K562 (cell line): Measurements from ENCODE around the gene AKT1S1. TPM values are rescaled to one million over a fixed set of nuclear protein-coding genes. Genes with fewer than 3 reads are reported as not detected.
A peak's percentile ranks its signal among the peaks of the same experiment; 100 is the strongest.

ENCODE experiments used
- E2F4 ChIP-seq: sonication (generic); formaldehyde crosslinking; IDR thresholded peaks from 2 replicates; pipeline ENCODE4 v1.8.0; 2022; ENCODE audit warnings: mild to moderate bottlenecking, low read depth, missing genetic modification reagents
- FOXK2 ChIP-seq, 2 experiments: fragments of 450-650 bp; IDR thresholded peaks in 1 of 2; conservative IDR thresholded peaks in 1 of 2; 2 replicates each; pipeline ENCODE4 v1.6.1; 2016; ENCODE audit warnings: low read depth in 2 of 2, mild to moderate bottlenecking in 1 of 2
- IRF9 ChIP-seq: fragments of 450-650 bp; IDR thresholded peaks from 2 replicates; pipeline ENCODE4 v1.6.1; 2016; ENCODE audit warnings: missing biosample characterization, missing genetic modification characterization
- JUN ChIP-seq, 2 experiments: sonication (generic) in 1 of 2; formaldehyde crosslinking in 1 of 2; IDR thresholded peaks; 2 replicates each; pipeline versions ENCODE4 v1.6.1 to v1.8.0; 2012 to 2022; ENCODE audit warnings: borderline replicate concordance in 2 of 2, mild to moderate bottlenecking in 2 of 2, improper control_type of control experiment in 1 of 2, low read depth in 1 of 2, low read length in 1 of 2, missing genetic modification reagents in 1 of 2
- JUND ChIP-seq, 2 experiments: IDR thresholded peaks; 2 replicates in 1 of 2; 3 replicates in 1 of 2; pipeline ENCODE4 v1.6.1; 2011; ENCODE audit warnings: borderline replicate concordance in 2 of 2, low read depth in 2 of 2, low read length in 2 of 2, improper control_type of control experiment in 1 of 2, missing biosample characterization in 1 of 2, missing genetic modification characterization in 1 of 2, missing genetic modification reagents in 1 of 2
- MYC ChIP-seq, 2 experiments: fragments of 250-450 bp in 1 of 2; sonication (Bioruptor Pico) in 1 of 2; IDR thresholded peaks; 2 replicates each; pipeline versions ENCODE4 v1.5.1 to v1.6.1; 2012 to 2021; ENCODE audit warnings: low read depth in 2 of 2, borderline replicate concordance in 1 of 2, improper control_type of control experiment in 1 of 2, low read length in 1 of 2, mild to moderate bottlenecking in 1 of 2, moderate library complexity in 1 of 2
- PKNOX1 ChIP-seq: fragments of 450-650 bp; IDR thresholded peaks from 2 replicates; pipeline ENCODE4 v1.6.1; 2016
- RB1 ChIP-seq: fragments of 450-650 bp; IDR thresholded peaks from 2 replicates; pipeline ENCODE4 v1.6.1; 2017; ENCODE audit warnings: low read depth, mild to moderate bottlenecking
- RBBP5 ChIP-seq: fragments of 200-600 bp; sonication (generic); IDR thresholded peaks from 2 replicates; pipeline ENCODE4 v1.6.1; 2012; ENCODE audit warnings: borderline replicate concordance, mild to moderate bottlenecking, low read length, control low read depth, inconsistent platforms; ENCODE audit not compliant: insufficient read depth, poor library complexity, severe bottlenecking
- RBFOX2 ChIP-seq: fragments of 200-400 bp; formaldehyde crosslinking; IDR thresholded peaks from 2 replicates; pipeline ENCODE4 v1.6.1; 2017; ENCODE audit warnings: low read depth, mild to moderate bottlenecking, low read length, moderate library complexity
- XRCC5 ChIP-seq: fragments of 200-400 bp; formaldehyde crosslinking; IDR thresholded peaks from 2 replicates; pipeline ENCODE4 v1.6.1; 2017; ENCODE audit warnings: low read depth, mild to moderate bottlenecking, low read length
- ZBTB17 ChIP-seq: fragments of 450-650 bp; formaldehyde crosslinking; IDR thresholded peaks from 2 replicates; pipeline ENCODE4 v1.4.0; 2020; ENCODE audit warnings: mild to moderate bottlenecking
- ZKSCAN1 ChIP-seq: fragments of 150-350 bp; IDR thresholded peaks from 2 replicates; pipeline ENCODE4 v1.6.1; 2016; ENCODE audit warnings: low read depth, low read length
- ZNF395 ChIP-seq: fragments of 200-800 bp; sonication (Bioruptor generic); IDR thresholded peaks from 2 replicates; pipeline ENCODE4 v1.6.1; 2017; ENCODE audit warnings: missing genetic modification characterization, missing compliant biosample characterization
- ZNF740 ChIP-seq, 3 experiments: fragments of 200-800 bp in 1 of 3; sonication (Bioruptor generic) in 1 of 3; sonication (generic) in 1 of 3; formaldehyde crosslinking in 1 of 3; IDR thresholded peaks; 2 replicates each; pipeline versions ENCODE4 v1.6.1 to v1.8.0; 2016 to 2022; ENCODE audit warnings: mild to moderate bottlenecking in 2 of 3, missing compliant biosample characterization in 2 of 3, missing genetic modification characterization in 2 of 3, missing genetic modification reagents in 1 of 3
- ZNF780A ChIP-seq: fragments of 250-450 bp; sonication (Bioruptor Pico); IDR thresholded peaks from 2 replicates; pipeline ENCODE4 v1.5.0; 2021; ENCODE audit warnings: mild to moderate bottlenecking
- polyA plus RNA-seq, 8 experiments: library from polyadenylated mRNA; depleted of rRNA in 4 of 8; stranded (reverse) in 5 of 8; unstranded in 3 of 8; fragments of >200 nt; fragmentation: Nextera tagmentation in 2 of 8; fragmentation: Illumina TruSeq in 1 of 8; extraction: Ambion mirVana in 2 of 8; extraction: Trizol in 1 of 8; gene quantifications; 2 replicates each; pipeline versions ENCODE4 v1.2.1 to v1.2.3, GENCODE V29; 2011 to 2014; ENCODE audit warnings: inconsistent platforms in 1 of 8, missing spikeins in 1 of 8
- total RNA-seq, 7 experiments: library from RNA; depleted of rRNA in 6 of 7; stranded (reverse); fragments of >200 nt in 6 of 7; fragmentation: Illumina TruSeq in 2 of 7; extraction: Trizol in 2 of 7; gene quantifications; 2 replicates each; pipeline versions ENCODE4 v1.2.1 to v1.2.3, GENCODE V29; 2011 to 2021; ENCODE audit warnings: low replicate concordance in 1 of 7

The AKT1S1 gene
- total and polyA plus RNA-seq, 9 of the 15 experiments (the other 6 are each of a cell fraction or from before 2014, with no cell fraction given), result 1.2 to 50.3 (median 17.1) TPM

- TF ChIP-seq E2F4 (0 out of 2 replicates have a peak, but pooled peaks have one; percentile 40), RBBP5 (peak; percentile 58), ZNF395 (CRISPR knock-in tag) (peak; percentile 86), ZBTB17 (CRISPR knock-in tag) (0 out of 2 replicates have a peak, but pooled peaks have one; percentile 14), PKNOX1 (peak; percentile 70), RBFOX2 (peak; percentile 83), XRCC5 (peak; percentile 68; the same call in 1 of the 2 replicates), RB1 (peak; percentile 69), IRF9 (tag) (peak; percentile 25; the same call in 1 of the 2 replicates), FOXK2 (conservative IDR thresholded peaks at IDR 0.05 in 1 of 2, IDR thresholded peaks at IDR 0.05 in 1 of 2; ENCODE audit: low read depth in 2 of 2) (peak in 1 of 2 experiments; percentile 30; a peak in 1 of 4 replicates), MYC (IDR thresholded peaks at IDR 0.05; ENCODE audit: low read depth, low read length) (peak; percentile 59; the same call in 1 of the 2 replicates), MYC (CRISPR knock-in tag; IDR thresholded peaks at IDR 0.05; ENCODE audit: borderline replicate concordance, low read depth) (peak; percentile 54; the same call in 1 of the 2 replicates), JUND (IDR thresholded peaks at IDR 0.05; ENCODE audit: borderline replicate concordance, low read depth, low read length) (peak; percentile 85), JUND (tag; IDR thresholded peaks at IDR 0.05; ENCODE audit: borderline replicate concordance, low read depth, low read length) (peak; percentile 49; the same call in 1 of the 3 replicates), ZKSCAN1 (0 out of 2 replicates have a peak, but pooled peaks have one; percentile 7), ZNF780A (CRISPR knock-in tag) (no peak), ZNF740 (CRISPR knock-in tag; IDR thresholded peaks at IDR 0.05) (no peak), ZNF740 (tag; IDR thresholded peaks at IDR 0.05) (no peak), JUN (IDR thresholded peaks at IDR 0.05; ENCODE audit: borderline replicate concordance, low read depth, low read length) (peak; percentile 75), JUN (CRISPR knock-in tag; IDR thresholded peaks at IDR 0.05; ENCODE audit: borderline replicate concordance) (0 out of 2 replicates have a peak, but pooled peaks have one; percentile 12)
These were observed 634 bp downstream of the AKT1S1 start (continued) for GRCh38 chr19:49876422-49877019.
